Measurements from ENCODE around the gene OR2B6. TPM values are rescaled to one million over a fixed set of nuclear protein-coding genes. Genes with fewer than 3 reads are reported as not detected.

Gene OR2B6
- total RNA-seq, 2 donors from 2014 or later = not detected

DNA sequence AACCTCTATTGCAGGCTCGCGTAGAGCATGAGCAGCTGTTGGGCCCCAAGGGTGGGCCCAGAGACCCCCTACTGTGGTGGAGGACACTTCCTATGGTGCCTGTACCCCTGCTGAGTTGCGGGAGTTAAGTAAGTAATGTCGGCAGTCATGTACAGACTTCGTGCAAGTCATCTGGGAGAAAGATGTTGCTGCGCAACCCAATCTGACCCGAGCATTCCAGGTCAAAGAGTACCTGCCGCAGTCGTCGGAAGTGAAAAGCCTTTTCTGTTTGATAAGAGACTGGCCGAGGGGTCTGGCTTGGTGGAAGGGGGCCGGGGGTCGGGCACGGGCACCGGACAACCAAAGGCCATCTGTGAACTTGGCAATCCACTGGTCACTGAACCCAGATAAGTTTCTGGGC is 44.3 kb downstream of the OR2B6 start:
- TF ChIP-seq, protein P1, sequence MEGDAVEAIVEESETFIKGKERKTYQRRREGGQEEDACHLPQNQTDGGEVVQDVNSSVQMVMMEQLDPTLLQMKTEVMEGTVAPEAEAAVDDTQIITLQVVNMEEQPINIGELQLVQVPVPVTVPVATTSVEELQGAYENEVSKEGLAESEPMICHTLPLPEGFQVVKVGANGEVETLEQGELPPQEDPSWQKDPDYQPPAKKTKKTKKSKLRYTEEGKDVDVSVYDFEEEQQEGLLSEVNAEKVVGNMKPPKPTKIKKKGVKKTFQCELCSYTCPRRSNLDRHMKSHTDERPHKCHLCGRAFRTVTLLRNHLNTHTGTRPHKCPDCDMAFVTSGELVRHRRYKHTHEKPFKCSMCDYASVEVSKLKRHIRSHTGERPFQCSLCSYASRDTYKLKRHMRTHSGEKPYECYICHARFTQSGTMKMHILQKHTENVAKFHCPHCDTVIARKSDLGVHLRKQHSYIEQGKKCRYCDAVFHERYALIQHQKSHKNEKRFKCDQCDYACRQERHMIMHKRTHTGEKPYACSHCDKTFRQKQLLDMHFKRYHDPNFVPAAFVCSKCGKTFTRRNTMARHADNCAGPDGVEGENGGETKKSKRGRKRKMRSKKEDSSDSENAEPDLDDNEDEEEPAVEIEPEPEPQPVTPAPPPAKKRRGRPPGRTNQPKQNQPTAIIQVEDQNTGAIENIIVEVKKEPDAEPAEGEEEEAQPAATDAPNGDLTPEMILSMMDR (IDR thresholded peaks at IDR 0.05) = no peak
- Histone ChIP-seq H3K4me3 (no peak overlapping the region), H3K27ac (no peak overlapping the region), H3K4me1 (no peaks in the 10 kb centered on the region), H3K9me3 (no peaks in the 10 kb centered on the region), H3K27me3 (no peaks in the 10 kb centered on the region), H3K36me3 (no peaks in the 10 kb centered on the region)
- DNase-seq (ENCODE audit: low spot score) = no peak

DNA sequence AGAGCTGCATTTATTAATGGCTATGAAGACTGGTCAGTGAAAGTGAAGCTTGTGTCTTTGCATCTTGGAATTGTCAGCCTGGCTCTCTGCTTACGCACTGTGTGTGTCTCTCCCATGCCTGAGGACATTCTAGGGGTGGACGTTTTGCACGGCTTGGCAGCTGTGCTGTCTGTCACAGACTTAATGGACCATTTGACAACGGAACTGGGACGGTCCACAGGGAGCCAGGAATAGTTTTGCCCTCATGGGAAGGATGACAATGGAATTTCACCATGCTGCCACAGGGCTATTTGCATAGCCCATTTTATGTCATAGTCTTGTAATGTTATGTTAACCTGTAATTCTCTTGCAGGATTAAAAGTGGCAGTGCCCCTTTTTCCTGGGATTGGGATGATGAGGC is 44.7 kb downstream of the OR2B6 start:
- DNase-seq (ENCODE audit: low spot score) = no peak
- H3K4me1 ChIP-seq = no peaks in the 10 kb centered on the region
- H3K27ac ChIP-seq = no peak overlapping the region
- TF ChIP-seq, protein P1 (IDR thresholded peaks at IDR 0.05) = no peak
- no peaks in the 10 kb centered on the region for H3K27me3 ChIP-seq
- H3K4me3 ChIP-seq = no peak overlapping the region
- no peaks in the 10 kb centered on the region for H3K36me3 ChIP-seq
- H3K9me3 ChIP-seq = no peaks in the 10 kb centered on the region

DNA sequence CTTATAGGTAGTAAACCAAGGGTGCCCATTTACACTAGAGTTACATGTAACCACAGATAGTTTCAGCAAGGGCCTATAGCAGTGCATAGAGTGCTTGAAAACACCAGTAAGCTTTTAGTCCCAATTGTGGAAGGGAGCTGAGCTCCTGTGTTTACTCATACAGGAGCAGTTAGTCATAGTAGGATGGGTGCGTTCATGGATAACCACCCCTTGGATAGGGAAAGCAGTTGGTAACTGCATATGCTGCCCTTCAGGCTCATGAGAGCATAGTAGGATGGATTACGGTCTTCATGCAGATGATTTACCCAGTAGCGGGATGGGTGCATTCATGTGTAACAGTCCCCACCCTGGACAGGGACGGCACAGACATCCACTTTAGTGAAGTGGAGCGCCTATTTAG is 45.1 kb downstream of the OR2B6 start:
- TF ChIP-seq, protein P1 (IDR thresholded peaks at IDR 0.05) = no peak
- Histone ChIP-seq H3K36me3 (no peaks in the 10 kb centered on the region), H3K9me3 (no peaks in the 10 kb centered on the region), H3K27ac (no peak overlapping the region), H3K4me3 (no peak overlapping the region), H3K27me3 (no peaks in the 10 kb centered on the region), H3K4me1 (no peaks in the 10 kb centered on the region)
- DNase-seq (ENCODE audit: low spot score) = no peak

DNA sequence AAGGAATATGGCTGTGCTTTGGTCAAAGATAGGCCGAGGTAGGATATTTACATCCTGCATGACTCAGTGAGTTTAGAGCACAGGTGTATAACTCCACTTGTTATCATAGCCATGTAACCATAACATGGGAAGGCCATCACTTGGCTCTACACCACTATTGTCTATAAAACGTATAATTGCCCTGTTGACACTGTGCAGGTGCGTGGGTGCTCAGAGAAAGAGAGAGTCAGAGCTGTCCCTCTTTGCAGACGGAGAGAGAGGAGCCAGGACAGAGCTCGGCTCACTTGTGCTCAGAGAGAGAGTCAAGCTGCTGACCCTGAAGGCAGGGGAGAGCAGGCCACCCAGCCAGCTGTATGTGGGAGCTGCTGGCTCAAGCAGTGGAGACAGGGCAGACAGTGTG is 46.0 kb downstream of the OR2B6 start:
- Histone ChIP-seq H3K9me3 (no peaks in the 10 kb centered on the region), H3K27ac (no peak overlapping the region), H3K36me3 (no peaks in the 10 kb centered on the region), H3K27me3 (no peaks in the 10 kb centered on the region), H3K4me1 (no peaks in the 10 kb centered on the region), H3K4me3 (no peak overlapping the region)
- TF ChIP-seq, protein P1 (IDR thresholded peaks at IDR 0.05) = no peak
- no peak for DNase-seq (ENCODE audit: low spot score)

DNA sequence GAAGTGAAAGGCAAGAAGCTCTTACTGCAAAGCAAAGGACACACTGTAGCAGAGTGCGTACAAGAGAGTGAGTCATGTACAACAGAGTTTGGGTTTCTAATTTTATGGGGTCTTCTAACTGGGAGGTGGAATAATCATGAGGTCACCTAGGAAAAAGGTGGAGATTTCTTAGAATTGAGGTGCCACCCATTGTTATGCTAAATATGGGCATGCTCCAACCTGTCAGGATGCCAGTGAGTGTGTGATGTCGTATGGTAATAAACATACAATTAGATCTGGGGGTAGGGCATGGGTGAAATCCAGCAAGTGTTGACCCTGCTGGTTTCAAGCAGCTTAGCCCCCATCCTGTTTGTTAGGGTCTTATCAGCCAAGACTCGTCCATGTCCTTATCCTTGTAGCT is 46.6 kb downstream of the OR2B6 start:
- Histone ChIP-seq H3K27me3 (no peaks in the 10 kb centered on the region), H3K4me1 (no peaks in the 10 kb centered on the region), H3K27ac (no peak overlapping the region), H3K9me3 (no peaks in the 10 kb centered on the region), H3K4me3 (no peak overlapping the region), H3K36me3 (no peaks in the 10 kb centered on the region)
- no peak for DNase-seq (ENCODE audit: low spot score)
- TF ChIP-seq, protein P1 (IDR thresholded peaks at IDR 0.05) = no peak

DNA sequence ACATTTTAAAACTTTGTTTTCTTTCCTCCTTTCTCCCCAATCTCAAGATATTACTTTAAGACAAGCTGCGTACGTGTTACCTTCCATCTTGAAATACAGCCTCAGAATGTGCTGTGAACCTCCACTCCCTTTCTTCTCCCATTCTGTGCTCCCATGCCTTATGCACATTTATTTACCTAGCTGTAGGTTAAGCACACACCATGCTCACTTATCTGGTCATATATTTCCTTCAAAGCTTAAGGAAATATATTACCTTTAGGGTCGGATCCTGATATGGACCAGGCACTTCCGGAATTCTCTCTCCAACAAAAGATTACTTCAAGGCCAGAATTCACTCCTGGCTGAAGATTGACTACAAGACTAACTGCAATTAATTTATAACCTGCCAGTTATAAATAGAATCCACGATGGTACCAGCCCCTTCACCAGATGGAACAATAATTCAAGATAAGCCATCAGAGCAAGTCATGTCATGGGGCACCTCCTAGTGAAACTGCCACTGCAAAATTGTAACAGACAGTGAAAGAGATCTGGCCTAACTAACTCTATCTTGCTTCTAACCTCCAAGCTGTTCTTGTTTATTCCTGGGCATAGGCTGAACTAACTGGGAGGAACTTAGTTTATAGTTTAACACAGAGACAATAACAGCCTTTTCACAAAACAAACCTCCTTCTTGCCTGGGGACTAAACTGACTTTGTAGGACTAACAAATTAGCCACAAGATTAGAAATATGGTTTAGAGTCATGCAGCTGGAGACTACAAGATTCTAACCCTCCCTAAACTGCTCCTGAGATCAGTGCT is 47.5 kb downstream of the OR2B6 start:
- TF ChIP-seq, protein P1 (IDR thresholded peaks at IDR 0.05) = no peak
- no peak overlapping the region for H3K4me3 ChIP-seq
- H3K9me3 ChIP-seq = no peaks in the 10 kb centered on the region
- H3K36me3 ChIP-seq = no peaks in the 10 kb centered on the region
- no peaks in the 10 kb centered on the region for H3K27me3 ChIP-seq
- no peak overlapping the region for H3K27ac ChIP-seq
- no peaks in the 10 kb centered on the region for H3K4me1 ChIP-seq
- no peak for DNase-seq (ENCODE audit: low spot score)
